Transverse colon (tissue), 4 donors: Measurements from ENCODE around the gene HAVCR2.

ENCODE experiments used
- CTCF ChIP-seq, 5 experiments: fragments of 200-600 bp in 3 of 5; fragments of 450-650 bp in 2 of 5; sonication (generic) in 3 of 5; IDR thresholded peaks; 1 replicate in 2 of 5; 2 replicates in 3 of 5; pipeline ENCODE4 v1.5.1; 2016 to 2017; ENCODE audit warnings: antibody characterized with exemption in 5 of 5, inconsistent platforms in 3 of 5, mild to moderate bottlenecking in 2 of 5, moderate library complexity in 1 of 5
- EP300 ChIP-seq: sonication (generic); formaldehyde crosslinking; IDR thresholded peaks from one replicate; pipeline ENCODE4 v1.6.1; 2017; ENCODE audit warnings: antibody characterized with exemption, low read depth
- POLR2AphosphoS5 ChIP-seq, 3 donors: sonication (generic); formaldehyde crosslinking; IDR thresholded peaks; one replicate each; pipeline ENCODE4 v1.6.1; 2016; ENCODE audit warnings: antibody characterized with exemption in 3 of 3

- TF ChIP-seq POLR2AphosphoS5 (IDR thresholded peaks at IDR 0.05) (no peak), CTCF (IDR thresholded peaks at IDR 0.05) (no peak), EP300 (no peak)
These were observed 34.5 kb upstream of the HAVCR2 start for GRCh38 chr5:157143127-157143971.
